SU-DHL-6 (cell line): ENCODE results near the gene EREG.

ENCODE experiments used
- EZH2phosphoT487 ChIP-seq: fragments of 200-600 bp; sonication (generic), shearing (Covaris generic); conservative IDR thresholded peaks from 2 replicates; pipeline ENCODE4 v1.6.1; 2018; ENCODE audit warnings: mild to moderate bottlenecking, antibody characterized with exemption, low read length, moderate library complexity, mixed read lengths
- TF ChIP-seq, protein P1 (sequence below): fragments of 200-600 bp; sonication (generic); IDR thresholded peaks from one replicate; pipeline ENCODE4 v1.5.1; 2017; ENCODE audit warnings: antibody characterized with exemption, mild to moderate bottlenecking, low read length, moderate library complexity; ENCODE audit not compliant: insufficient read depth, poor library complexity, severe bottlenecking

DNA sequence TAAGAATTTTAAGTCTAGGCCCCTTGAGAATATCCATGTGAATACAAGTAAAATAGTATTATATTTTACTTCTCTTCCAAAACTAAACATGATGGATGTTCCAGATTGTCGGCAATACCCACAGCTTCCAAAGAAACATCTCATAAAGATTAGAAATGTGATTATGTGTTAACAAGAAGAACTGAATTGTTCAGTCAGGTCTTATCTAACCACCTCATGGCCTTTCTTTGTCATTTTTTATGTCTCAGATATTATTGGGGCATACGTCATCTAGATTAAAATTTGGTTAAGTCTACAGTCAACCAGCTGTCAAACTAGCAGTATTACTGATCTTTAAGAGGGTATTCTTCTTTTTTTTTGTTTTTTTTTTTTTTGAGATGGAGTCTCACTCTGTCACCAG lies 46.7 kb upstream of the EREG start:
- TF ChIP-seq, protein P1, sequence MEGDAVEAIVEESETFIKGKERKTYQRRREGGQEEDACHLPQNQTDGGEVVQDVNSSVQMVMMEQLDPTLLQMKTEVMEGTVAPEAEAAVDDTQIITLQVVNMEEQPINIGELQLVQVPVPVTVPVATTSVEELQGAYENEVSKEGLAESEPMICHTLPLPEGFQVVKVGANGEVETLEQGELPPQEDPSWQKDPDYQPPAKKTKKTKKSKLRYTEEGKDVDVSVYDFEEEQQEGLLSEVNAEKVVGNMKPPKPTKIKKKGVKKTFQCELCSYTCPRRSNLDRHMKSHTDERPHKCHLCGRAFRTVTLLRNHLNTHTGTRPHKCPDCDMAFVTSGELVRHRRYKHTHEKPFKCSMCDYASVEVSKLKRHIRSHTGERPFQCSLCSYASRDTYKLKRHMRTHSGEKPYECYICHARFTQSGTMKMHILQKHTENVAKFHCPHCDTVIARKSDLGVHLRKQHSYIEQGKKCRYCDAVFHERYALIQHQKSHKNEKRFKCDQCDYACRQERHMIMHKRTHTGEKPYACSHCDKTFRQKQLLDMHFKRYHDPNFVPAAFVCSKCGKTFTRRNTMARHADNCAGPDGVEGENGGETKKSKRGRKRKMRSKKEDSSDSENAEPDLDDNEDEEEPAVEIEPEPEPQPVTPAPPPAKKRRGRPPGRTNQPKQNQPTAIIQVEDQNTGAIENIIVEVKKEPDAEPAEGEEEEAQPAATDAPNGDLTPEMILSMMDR = no peak
- no peak for TF ChIP-seq EZH2phosphoT487
